22Rv1 (cell line): ENCODE results near the gene ZNF106.

Experiments
- CTCF ChIP-seq: fragments of 450-650 bp; IDR thresholded peaks from 2 replicates; pipeline ENCODE4 v1.5.1; 2017; ENCODE audit warnings: mild to moderate bottlenecking
- ZFX ChIP-seq: fragments of 450-650 bp; IDR thresholded peaks from 2 replicates; pipeline ENCODE4 v1.6.1; 2017; ENCODE audit warnings: antibody characterized with exemption, borderline replicate concordance

- TF ChIP-seq CTCF (no peak), ZFX (no peak)
Measured at GRCh38 chr15:42413920-42414319, 77.0 kb downstream of the ZNF106 start.
